ENCODE data around the gene NCOR2.

NCOR2 gene

DNA sequence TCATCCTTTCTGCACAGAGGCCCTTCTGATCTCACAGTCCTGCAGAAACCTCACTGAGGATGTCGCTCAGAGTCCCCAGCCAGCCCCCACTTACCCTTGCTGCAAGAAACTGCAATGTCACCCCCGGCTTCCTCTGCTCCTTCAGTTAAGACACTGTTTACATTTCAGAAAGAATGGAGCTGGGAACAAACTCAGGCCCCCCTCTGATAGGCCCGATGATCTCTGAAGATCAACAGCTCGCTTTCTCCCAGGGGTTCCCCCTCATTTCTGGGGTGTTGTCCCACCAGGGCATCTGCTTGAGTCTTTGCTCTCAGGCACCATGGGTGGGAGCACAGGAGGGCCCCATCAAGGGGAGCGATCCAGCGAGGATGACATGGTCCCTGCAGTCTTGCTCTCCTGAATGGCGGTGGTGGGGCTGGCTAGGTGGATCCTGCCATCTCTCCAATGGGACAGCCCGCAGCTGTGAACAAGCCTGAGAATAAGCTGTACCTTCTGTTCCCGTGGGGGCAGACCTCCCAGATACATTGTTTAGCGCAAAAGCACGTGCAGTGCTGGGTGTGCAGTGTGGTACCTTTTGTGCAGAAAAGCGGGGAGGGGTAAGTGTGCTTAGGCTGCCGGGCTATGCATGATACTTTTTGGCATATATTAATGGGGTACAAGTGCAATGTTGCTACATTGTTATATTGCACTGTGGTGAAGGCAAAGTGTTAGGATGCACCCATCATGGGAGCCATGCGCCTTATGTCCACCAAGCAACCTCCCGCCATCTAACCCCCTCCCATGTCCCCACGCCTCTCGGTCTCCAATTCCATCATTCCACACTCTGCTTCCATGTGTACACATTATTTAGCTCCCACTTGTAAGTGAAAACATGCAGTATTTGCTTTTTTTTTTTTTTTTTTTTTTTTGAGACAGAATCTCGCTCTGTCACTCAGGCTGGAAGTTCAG, 6.7 kb upstream of the NCOR2 start:
- no peak for DNase-seq

DNA sequence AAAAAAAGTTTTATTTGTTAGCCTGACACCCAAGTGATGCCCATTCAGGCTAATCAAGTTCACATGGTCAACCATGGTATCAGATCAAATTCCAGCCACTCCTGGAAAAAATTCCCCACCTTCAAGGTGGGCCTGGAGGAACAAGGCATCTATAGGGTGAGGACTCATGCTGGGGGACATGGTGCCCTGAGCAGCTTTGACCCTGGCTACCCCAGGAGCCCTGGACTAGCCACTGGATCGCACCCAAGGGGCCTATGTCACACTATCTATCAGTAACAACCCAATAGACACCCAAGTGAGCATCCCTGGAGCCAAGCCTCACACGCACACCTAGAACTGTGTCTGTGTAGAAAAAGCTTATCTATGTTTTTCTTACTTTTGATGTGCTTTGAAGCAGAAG, 4.1 kb upstream of the NCOR2 start:
- DNase-seq, result no peak

DNA sequence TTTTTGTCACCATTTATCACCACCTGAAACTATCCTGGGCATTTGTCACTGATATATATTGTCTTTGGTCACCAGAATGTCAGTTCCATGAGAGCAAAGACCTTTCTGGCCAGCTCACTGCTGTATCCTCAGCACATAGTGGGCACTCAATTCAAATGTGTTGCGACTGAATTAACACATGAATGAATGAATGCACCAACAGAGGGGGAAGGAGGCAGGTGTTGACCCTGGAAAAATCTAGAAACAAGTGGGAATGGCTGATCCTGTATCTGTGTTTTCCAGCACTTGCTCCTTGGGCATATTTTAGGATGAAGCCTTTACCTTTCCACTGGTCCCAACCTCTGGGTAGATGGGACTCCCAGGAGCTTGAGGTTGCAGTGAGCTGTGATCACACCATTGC, 3.4 kb upstream of the NCOR2 start:
- no peak for DNase-seq

DNA sequence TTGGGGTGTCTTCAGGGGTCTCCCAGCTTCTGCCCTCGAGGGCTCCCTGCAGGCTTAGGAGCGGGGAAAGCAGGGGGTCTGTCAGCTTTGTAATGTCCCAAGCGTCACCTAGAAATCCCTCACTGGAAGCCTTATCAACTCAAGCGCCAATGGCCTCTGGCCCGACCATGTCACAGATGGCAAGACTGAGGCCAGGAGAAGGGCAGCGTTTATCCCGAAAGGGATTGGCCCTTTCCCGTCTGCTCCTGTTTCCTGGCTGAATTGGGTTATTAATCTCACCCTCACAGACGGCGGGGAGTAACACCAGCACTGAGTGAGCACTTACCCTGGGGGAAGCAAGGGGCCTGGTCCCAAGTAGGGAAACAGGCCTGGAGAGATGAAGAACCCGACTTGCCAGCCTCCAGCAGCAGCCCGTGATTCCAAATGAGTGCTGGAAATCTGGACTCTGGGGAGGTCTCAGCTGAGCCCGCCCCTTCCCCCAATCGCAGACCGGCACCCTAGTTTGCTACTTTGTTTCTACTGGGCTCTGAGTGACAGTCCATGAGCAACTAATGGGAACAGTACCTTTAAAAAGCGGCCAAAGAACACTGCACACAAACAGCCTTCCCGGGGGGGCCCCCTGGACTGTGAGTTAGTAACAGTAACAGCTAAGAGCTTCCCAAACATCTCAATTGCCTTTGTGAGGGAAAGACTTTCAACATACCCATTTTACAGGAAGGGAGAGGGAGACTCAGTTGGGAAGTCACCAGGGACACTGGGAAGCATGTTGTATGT, 2.1 kb upstream of the NCOR2 start:
- DNase-seq, result no peak

DNA sequence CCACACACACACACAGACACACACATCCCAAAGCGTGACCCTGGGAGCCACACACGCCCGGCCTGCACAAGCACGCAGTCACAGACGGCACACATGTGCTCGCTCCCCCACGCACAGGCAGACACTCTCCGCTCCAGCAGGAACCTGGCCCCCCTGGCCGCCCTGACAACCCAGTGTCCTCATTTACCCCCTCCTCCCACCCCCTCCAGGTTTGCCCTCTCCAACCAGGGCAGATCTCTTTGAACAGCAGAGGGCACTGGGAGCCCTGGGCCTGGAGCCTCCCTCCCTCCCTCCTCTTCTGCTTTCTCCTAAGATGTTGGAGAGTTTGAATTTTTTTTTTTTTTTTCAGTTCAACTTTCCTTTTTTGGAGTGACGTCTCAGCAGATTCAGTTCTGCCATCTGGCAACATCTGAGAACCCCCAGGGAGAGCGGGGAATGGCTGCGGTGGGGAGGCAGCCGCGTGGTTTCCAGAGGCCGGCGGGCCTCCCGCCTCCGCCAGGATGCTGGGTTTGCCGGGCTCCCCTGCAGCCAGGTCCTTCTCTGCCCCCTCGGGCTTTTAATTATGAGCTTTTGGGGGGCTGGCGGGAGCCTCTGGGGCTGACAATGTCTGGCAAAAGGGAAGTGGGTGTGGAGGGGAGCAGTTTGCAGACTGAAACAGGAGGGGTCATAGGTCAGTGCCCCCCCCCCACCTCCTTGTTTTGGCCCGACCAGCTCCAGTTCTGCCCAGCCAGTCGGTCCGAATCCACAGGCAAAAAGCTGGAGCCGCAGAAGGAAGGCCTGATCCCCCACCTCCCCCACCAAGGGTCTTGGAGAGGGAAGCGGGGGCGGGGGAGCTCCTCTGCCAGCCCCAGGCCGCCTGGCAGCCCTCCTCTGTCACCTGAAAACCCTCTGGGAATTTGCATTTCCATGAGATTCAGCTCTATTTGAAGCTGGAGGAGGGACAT, 1.3 kb upstream of the NCOR2 start:
- DNase-seq, result peak; percentile 26

DNA sequence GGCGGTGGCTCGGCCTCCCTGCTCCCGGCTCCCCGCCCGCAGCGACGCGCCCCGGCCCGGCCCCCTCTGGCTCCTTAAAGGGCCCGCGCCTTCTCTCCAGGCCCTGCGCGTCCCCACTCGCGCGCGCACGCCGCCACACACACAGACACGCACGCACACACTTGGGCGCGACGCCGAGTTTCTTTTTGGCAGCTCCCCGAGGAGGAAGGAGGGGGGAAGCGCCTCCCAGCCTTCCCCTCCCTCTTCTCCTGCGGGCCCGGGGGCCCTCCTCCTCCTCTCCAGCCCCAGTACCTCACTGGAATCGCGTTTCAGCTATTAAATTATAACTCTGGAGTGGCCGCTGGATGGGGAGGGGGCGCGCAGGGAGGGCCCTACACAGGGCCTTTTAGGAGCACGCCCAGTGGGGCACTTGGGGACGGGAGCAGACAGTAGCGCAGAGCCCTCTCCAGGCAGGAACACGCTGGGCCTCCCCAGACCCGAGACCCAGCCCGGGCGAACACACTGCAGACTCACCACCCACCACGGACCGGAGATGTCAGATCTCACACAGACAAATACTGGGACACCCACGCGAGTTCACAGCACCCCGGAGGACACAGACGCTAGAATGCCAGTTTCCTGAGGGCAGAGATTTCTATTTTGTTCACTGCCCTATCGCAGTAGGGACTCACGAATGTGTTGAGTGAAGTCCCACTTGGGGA, 411 bp upstream of the NCOR2 start:
- DNase-seq, result peak; percentile 93

DNA sequence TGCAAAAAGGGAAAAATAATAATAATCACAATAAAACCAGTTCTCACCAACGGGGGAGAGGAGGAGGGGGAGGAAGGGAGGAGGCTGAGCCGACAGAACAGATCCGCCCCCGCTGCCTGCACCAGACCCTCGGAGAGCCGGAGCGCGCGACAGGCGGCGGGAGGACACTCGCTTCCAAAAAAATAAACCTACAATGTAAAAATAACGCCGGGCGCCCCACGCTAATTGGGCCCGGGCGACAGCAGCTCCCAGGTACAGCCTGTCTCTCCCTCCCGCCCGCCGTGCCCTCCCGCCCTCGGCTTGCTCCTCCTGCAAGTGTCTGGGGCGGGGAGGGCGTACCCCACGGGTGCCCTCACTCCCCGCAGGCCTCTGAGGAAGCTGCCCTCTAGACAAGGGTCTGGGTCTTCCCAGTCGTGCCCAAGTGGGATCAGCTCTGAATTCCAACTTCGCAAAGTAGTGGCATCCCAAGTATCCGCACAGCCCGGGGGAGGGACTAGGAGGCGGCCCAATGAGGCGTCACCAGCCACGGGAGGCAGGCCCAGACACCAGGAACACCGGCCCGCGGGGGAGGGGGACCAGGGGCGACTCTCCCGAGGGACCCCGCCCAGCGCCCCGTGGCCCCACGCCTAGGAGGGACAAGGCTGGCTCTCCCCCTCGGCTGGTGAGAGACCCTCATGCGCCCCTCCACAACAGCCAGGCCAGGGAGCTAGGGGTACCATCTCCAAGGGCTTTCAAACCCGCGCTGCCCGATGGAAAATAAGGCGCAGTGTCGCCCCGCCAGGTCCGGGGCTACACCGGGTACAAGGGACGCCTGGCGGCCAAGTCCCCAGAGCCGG, 1.0 kb downstream of the NCOR2 start:
- DNase-seq, result peak; percentile 70

DNA sequence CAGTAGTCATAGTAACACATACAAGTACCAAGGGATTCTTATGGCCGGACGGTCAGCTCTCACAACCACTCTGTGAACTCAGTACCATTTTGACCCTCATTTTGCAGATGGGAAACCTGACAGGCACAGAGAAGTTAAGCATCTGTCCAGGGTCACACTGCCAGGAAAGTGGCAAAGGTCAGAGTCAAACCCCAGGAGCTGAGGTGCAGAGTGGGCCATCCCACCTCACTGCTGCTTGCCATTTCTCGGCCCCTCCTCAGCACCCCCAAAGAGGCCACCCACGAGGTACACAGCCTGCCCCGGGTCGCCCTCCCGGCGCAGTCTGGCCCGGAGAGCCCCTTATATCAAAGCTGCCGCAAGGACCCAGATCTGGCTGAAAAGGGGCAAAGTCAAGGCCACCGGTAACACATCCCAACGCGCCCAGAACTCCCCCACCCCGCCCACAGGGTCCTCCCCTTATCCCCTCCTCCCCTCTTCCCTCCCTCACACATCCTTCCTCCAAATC, 1.7 kb downstream of the NCOR2 start:
- DNase-seq, result no peak

DNA sequence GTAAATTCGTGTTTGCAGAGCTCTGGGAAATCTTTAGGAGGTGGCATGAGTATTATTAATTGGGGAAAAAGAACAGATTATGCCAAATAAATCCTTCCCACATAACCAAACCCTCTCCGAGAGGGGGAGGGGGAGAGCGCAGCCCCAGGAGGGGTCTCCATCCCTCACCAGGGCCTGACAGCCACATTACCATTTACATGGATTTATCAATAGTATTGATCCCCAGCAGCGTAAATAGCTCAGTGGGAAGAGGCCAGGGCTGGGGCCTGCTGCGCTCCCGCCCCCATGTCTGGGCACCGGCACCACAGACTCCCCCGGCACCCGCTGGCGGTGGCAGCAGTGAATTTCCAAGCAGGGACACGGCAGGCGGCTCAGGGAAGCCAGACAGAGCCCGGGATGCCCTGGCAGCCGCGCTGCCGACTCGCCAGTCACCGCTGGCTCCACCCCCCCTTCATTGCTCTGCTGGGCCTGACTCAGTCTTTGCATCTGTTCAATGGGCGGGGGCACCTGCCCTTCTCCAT, 2.4 kb downstream of the NCOR2 start:
- DNase-seq, result no peak

DNA sequence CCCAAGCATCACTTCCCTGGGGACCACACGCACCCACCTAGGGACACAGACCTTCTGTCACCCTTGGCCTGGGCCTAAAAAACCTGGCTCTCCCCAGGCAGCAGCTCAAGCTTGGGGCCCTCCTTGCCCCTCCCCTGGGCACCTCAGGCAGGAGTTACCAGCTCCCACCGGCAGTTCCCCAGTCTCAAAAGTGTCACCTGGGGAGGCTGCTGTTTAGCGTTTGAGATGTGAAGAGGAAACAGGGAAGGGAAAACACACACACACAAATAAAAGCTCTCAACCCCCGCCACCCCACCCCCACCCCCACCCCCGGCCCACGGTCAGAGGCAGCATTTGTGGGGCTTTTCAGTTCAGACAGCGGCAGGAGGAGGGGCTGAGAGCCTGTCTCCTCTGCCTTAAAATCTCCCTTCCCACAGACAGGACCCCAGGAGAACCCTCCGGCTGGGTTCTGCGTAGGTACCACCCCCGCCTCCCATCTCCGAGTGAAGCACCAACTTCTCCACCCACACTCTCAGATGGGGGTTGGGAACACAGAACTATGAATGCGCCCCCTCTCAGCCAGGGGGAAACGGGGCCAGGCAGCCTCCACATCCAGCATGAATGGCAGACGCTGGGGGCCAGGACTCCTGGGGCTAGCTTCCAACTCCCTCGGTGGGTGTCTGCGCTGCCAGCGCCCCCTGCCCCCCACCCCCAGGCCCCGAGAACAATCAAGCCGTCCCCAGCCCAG, 3.0 kb downstream of the NCOR2 start:
- no peak for DNase-seq

DNA sequence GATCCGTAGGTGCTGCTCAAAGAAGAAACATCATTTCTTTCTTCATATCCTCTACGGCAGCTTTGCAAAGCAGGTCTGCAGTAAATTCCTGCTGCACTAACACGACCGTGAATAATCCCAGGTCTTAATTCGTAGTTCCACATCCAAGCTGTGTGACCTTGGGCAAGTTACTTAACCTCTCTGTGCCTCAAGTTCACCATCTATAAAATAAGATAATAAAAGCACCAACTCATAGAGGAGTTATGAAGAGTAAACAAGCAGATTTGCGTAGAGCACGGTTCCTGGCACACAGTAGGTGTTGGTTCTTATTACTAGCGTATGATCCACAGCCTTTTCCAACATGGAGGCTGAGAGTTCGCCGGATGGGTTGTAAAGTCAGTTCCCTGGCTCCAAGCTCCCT, 3.6 kb downstream of the NCOR2 start:
- DNase-seq, result no peak

DNA sequence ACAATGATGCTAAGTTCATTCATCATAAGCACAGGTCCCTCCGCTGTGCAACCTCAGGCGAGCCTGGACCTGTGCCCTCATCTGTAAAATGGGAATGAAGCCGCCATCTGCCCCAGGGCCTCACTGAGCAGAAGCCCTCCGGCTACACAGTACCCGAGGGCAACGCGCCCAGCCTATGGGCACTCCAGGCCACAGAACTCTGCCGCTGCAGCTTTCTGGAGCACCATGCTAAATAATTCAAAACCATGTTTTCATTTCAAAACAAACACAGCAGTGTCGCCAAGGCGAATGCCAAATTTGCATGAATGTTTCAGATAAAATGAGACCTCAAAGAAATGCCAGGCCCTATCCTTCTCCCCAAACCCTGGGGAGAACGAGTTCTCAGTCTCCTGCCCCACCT, 4.0 kb downstream of the NCOR2 start:
- DNase-seq, result no peak

DNA sequence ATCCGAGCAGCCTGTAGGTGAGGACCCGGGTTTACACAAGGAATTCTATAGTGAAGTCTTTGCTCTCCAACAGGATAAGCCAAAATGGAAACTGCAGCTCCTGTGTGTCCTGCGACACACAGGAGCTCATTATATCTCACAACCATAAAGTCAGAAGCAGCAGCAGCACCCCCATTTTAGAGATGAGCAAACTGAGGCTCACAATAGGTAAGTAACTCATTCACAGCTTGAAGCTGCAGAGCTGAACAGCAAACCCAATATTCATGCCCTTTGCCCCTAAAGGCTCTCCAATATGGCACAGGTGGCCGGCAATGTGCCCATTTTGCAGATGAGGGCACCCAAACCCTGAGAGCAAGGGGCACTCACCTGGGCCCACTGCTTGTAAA, 4.6 kb downstream of the NCOR2 start:
- no peak for DNase-seq

DNA sequence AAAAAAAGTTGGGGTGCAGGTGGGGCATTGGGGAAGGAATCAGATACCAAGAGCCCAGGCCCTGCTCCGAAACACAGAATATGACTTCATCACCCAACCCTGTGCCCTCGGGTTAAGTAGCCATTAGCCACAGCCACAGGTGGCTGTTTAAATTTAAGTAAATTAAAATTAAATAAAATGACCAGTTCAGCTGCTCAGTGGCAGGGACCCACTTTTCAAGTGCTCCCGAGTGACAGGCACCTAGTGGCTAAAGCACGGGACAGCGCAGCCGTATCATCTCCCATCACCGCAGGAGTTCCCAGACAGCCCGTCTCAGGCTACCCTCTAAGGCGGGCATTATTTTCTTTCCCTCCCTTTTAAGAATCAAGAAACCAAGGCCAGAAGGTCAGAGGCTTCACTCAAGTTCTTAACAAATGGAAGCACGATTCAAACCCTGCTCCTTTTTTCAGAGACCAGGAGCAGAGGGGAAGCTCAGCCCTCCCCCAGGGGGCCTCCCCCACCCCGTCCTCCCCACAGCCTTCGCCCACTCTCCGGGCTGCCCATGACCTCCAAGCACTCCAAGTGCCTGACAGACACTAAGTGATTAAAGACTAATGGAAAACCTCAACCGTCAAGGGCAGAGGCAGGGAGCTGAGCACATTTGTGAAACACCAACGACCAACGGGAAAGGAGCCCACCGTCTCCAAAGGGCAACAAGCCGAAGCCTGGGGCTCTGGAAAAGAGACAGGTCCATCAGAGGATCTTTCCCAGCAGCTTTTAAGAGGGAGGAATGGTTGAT, 5.2 kb downstream of the NCOR2 start:
- no peak for DNase-seq

DNA sequence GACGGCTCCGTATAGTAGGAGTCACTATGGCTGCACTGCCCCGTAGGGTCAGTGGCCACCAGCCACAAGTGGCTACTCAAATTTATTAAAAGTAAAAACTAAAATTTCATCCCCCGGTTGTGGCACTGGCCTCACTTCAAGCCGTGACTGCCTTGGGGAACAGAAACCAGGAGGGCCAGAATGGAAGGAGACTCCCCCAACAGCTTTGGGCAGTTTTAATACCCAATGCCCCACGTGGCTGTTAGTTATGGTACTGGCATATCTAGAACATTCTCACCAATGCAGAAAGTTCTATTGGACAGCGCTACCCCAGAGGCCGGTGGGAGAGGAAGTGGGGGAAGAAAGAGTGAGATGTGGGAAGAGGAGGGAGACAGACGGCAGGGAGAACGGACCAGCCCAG, 6.2 kb downstream of the NCOR2 start:
- DNase-seq, result no peak

DNA sequence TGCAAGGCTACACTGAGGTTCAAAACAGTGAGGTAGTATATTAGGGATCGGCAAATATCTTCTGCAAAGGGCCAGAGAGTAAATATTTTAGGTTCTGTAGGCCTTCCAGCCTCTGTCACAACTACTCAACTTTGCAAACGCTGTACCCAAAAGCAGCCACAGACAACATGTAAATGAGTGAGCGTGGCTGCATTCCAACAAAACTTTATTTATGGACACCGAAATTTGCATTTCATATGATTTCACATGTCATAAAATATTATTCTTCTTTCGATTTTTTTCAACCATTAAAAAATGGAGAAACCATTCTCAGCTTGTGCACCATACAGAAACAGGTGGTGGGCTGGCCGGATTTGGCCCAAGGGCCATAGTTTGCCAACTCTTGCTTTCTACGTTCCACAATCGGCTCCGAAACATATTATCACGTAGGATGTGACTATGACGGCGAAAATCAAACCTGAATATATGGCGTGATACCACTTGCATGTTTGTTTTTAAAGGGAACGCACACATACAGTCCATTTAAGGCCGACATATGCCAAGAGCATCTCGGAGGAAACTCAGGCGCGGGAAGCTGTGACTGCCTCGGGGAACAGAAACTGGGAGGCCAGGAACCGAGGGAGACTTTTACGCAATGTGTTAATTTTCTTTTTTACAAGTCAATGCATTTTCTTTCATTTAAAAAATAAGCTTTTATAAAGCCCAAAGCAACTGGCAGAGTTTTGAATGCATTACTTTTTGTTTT, 7.1 kb downstream of the NCOR2 start:
- DNase-seq, result no peak

DNA sequence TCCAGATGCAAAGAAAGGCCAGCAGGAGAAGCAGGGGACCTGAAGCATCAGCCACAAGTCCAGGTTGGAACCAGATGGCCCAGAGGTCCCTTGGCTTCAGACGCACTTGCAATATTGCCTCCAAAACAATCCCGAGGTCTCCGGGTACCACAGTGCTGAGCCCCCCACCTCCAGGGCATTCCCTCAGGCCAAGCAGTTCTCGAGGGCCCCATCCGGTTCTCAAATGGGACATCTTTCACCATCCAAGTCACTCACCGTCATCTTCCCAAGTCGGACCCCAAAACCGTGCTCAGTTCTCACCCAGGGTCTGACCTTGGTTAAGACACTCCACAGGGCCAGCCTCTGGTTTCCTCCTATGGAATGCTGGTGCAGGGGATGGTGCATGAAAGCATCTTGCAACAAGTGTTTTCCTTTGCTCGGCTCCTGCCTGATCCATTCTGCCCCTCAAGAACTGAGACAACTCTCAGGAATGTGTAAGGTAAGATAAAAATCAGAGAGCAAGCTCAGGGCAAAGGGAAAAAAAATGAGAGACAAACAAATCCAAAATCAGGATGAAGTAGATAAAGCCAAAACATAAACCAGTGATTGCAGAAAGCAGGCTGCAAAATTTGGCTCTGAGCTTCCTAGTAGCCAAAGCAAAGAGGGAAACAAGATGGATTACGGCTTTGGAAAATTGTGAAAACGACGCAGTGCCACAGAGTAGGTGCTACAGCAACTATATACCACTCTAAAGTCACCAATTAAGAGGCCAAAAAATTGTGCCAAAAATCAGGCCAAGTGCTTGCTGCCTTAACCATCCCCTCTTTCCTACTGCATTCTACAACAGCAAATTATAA, 8.0 kb downstream of the NCOR2 start:
- DNase-seq, result no peak

DNA sequence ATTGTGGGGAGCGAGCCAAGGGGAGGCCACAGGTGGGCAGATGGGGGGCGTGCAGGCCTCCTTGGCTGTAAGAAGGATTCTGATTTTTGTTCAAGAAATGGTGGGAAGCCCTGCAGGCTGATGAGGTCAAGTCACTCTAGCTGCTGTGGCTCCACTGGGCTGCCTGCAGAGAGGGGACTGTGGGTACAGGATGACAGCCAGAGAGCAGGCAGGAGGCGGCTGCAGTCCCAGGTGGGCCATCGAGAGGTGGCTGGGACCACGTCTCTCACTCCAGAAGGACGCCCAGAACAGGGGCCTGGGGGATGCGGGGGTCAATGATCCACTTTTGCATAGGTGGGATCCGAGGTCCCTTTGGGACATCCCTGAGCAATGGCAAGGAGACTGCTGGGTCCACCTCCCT, 9.1 kb downstream of the NCOR2 start:
- DNase-seq, result no peak

Data from CD4-positive, alpha-beta T cell treated with Interleukin-6 for 4 hours (primary cell).